GM23248 (cell line): ENCODE measurements around the gene TMEM132A. TPM values are rescaled to one million over a fixed set of nuclear protein-coding genes. Genes with fewer than 3 reads are reported as not detected.

Experiments
- DNase-seq: peaks from one replicate; pipeline ENCODE4 v3.0.0-alpha.2; 2015
- H2AFZ ChIP-seq: fragments of 200-600 bp; sonication (generic); 2 replicates; pipeline ENCODE4 v1.6.1; 2016; ENCODE audit warnings: antibody characterized with exemption
- H3F3A ChIP-seq: fragments of 200-600 bp; sonication (generic); 2 replicates; pipeline ENCODE4 v1.6.1; 2016; ENCODE audit warnings: mild to moderate bottlenecking, antibody characterized with exemption, mixed run types; ENCODE audit not compliant: insufficient read depth
- H3K27ac ChIP-seq: fragments of 200-600 bp; sonication (generic); 2 replicates; pipeline ENCODE4 v1.5.1; 2016; ENCODE audit warnings: mild to moderate bottlenecking
- H3K27me3 ChIP-seq: fragments of 200-600 bp; sonication (generic); replicated peaks from 2 replicates; pipeline ENCODE4 v1.6.1; 2016; ENCODE audit warnings: mild to moderate bottlenecking; ENCODE audit not compliant: insufficient read depth
- H3K36me3 ChIP-seq: fragments of 200-600 bp; sonication (generic); 2 replicates; pipeline ENCODE4 v1.6.1; 2016; ENCODE audit warnings: low read depth, mild to moderate bottlenecking
- H3K4me1 ChIP-seq: fragments of 200-600 bp; sonication (generic); 2 replicates; pipeline ENCODE4 v1.6.1; 2016; ENCODE audit warnings: mild to moderate bottlenecking; ENCODE audit not compliant: insufficient read depth
- H3K4me2 ChIP-seq: fragments of 200-600 bp; sonication (generic); one replicate; pipeline ENCODE4 v1.6.1; 2016; ENCODE audit warnings: mild to moderate bottlenecking; ENCODE audit not compliant: unreplicated experiment
- H3K4me3 ChIP-seq: fragments of 200-600 bp; sonication (generic); 2 replicates; pipeline ENCODE4 v1.5.1; 2016; ENCODE audit warnings: mild to moderate bottlenecking
- H3K79me2 ChIP-seq: fragments of 200-600 bp; sonication (generic); 2 replicates; pipeline ENCODE4 v1.6.1; 2016; ENCODE audit warnings: mild to moderate bottlenecking; ENCODE audit not compliant: insufficient read depth
- H3K9ac ChIP-seq: fragments of 200-600 bp; sonication (generic); 2 replicates; pipeline ENCODE4 v1.6.1; 2016; ENCODE audit warnings: mild to moderate bottlenecking
- H3K9me2 ChIP-seq: fragments of 200-600 bp; sonication (generic); 2 replicates; pipeline ENCODE4 v1.6.1; 2016; ENCODE audit warnings: mixed run types, mild to moderate bottlenecking, moderate library complexity; ENCODE audit not compliant: insufficient read depth
- H3K9me3 ChIP-seq: fragments of 200-600 bp; sonication (generic); one replicate; pipeline ENCODE4 v1.6.1; 2017; ENCODE audit warnings: low read depth
- H4K20me1 ChIP-seq: fragments of 200-600 bp; sonication (generic); 2 replicates; pipeline ENCODE4 v1.6.0; 2016; ENCODE audit not compliant: insufficient read depth
- EZH2 ChIP-seq: fragments of 200-600 bp; sonication (generic); IDR thresholded peaks from 2 replicates; pipeline ENCODE4 v1.6.1; 2018; ENCODE audit warnings: antibody characterized with exemption, mild to moderate bottlenecking; ENCODE audit not compliant: insufficient read depth, poor library complexity, severe bottlenecking
- EZH2phosphoT487 ChIP-seq: fragments of 200-600 bp; sonication (generic); IDR thresholded peaks from 2 replicates; pipeline ENCODE4 v1.6.1; 2018; ENCODE audit warnings: antibody characterized with exemption, moderate library complexity, mild to moderate bottlenecking, low read depth; ENCODE audit not compliant: insufficient read depth
- WGBS, 2 experiments: methylation state at CpG; one replicate each; pipeline ENCODE4 v1.1.6; 2015 to 2017; ENCODE audit warnings: low lambda C conversion rate in 2 of 2, low coverage in 1 of 2; ENCODE audit errors: missing lambda C conversion rate in 2 of 2; 5-methylcytosine and 5-hydroxymethylcytosine counted together
- in situ Hi-C: fragments of 300-500 bp; cut with MboI; formaldehyde crosslinking; loops from 2 replicates; pipeline ENCODE4 v1.15.0; 2020
- polyA plus RNA-seq: library from polyadenylated mRNA; unstranded; fragments of >200 nt; fragmentation: Nextera tagmentation; extraction: Ambion mirVana; gene quantifications from 2 replicates; pipeline ENCODE4 v1.2.1, GENCODE V29; 2016
- total RNA-seq: library from RNA; depleted of rRNA; stranded (reverse); fragments of >200 nt; shearing (Covaris generic); gene quantifications from 2 replicates; pipeline ENCODE4 v1.2.3, GENCODE V29; 2014

The TMEM132A gene
- total and polyA plus RNA-seq, 2 experiments from 2014 or later, result 10.1 to 28.2 TPM

DNA sequence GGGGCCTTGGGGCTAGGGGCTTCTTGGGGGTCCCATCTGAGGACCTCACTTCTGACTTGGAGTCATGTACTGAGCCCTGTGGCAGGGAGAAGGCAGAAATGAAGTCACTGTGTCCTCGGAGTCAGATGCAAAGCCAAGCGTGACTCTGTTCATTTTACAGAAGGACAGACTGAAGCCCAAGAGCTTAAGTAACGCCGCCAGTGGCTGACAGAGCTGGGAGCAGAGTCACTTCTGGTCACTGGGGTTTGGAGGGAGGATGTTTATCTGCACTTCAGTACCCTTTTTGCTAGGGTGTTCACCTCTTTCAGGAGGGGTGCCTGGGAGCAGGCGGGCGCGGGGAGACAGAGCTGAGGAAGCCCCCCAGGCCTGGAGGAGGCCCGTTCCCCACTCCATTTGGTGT, 57.9 kb downstream of the TMEM132A start:
- Histone ChIP-seq H3K79me2 (no peaks in the 10 kb centered on the region), H3K4me1 (peaks cover 7% of the 10 kb centered on the region; the same call in 1 of the 2 replicates), H3K9me3 (no peaks in the 10 kb centered on the region), H3F3A (no peaks in the 10 kb centered on the region), H3K27me3 (peaks cover 19% of the 10 kb centered on the region), H3K36me3 (no peaks in the 10 kb centered on the region), H4K20me1 (no peaks in the 10 kb centered on the region), H3K4me2 (no peak overlapping the region), H3K9ac (no peak overlapping the region), H2AFZ (no peak overlapping the region), H3K27ac (no peak overlapping the region), H3K9me2 (no peaks in the 10 kb centered on the region), H3K4me3 (no peak overlapping the region)
- WGBS, 2 experiments, result 75 to 76% methylated on average over 8 of the region's 8 CpGs
- in situ Hi-C loops, result no loop called here
- TF ChIP-seq EZH2phosphoT487, result no peak
- no peak for TF ChIP-seq EZH2
- no peak for DNase-seq

DNA sequence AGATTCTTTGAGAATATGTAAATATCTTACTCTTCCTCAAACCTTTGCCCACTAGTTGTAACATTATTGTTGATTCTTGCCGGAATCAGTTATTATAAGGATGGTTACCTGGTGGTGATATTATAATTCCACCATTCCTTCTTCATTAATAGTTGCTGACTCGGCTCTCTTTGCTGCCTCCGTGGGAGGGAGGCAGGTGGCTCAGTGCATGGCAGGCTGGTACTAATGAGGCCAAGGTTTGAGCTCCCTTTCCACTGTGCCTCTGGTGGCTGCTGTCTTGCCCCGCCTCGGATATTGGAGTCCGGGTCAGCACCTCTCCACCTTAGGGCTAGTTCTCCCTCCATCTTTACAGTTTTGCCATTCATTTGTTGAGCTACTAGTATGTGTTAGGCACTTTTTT, 59.9 kb downstream of the TMEM132A start:
- no peak overlapping the region for H3K9ac ChIP-seq
- in situ Hi-C loops, result no loop called here
- H3K79me2 ChIP-seq, result no peaks in the 10 kb centered on the region
- H3K4me1 ChIP-seq, result peaks cover 7% of the 10 kb centered on the region; the same call in 1 of the 2 replicates
- no peak overlapping the region for H2AFZ ChIP-seq
- H3K27ac ChIP-seq, result no peak overlapping the region
- 55 to 56% methylated on average over 6 of the region's 6 CpGs for WGBS, 2 experiments
- no peaks in the 10 kb centered on the region for H3K9me2 ChIP-seq
- no peak for DNase-seq
- H4K20me1 ChIP-seq, result no peaks in the 10 kb centered on the region
- no peak overlapping the region for H3K4me2 ChIP-seq
- H3K9me3 ChIP-seq, result no peaks in the 10 kb centered on the region
- no peak for TF ChIP-seq EZH2
- TF ChIP-seq EZH2phosphoT487, result no peak
- H3K27me3 ChIP-seq, result peaks cover 22% of the 10 kb centered on the region
- H3K36me3 ChIP-seq, result no peaks in the 10 kb centered on the region
- H3K4me3 ChIP-seq, result no peak overlapping the region
- H3F3A ChIP-seq, result no peaks in the 10 kb centered on the region

GRCh38 chr11:60984636-60985035, 60.4 kb downstream of the TMEM132A start:
- Histone ChIP-seq H3F3A (no peaks in the 10 kb centered on the region), H3K4me2 (no peak overlapping the region), H3K9me2 (no peaks in the 10 kb centered on the region), H3K27ac (no peak overlapping the region), H2AFZ (no peak overlapping the region), H3K36me3 (no peaks in the 10 kb centered on the region), H3K9me3 (no peaks in the 10 kb centered on the region), H3K27me3 (peaks cover 27% of the 10 kb centered on the region), H3K4me1 (peaks cover 7% of the 10 kb centered on the region; the same call in 1 of the 2 replicates), H3K9ac (no peak overlapping the region), H4K20me1 (no peaks in the 10 kb centered on the region), H3K79me2 (no peaks in the 10 kb centered on the region), H3K4me3 (no peak overlapping the region)
- 22 to 25% methylated on average over 4 of the region's 4 CpGs for WGBS, 2 experiments
- TF ChIP-seq EZH2 (no peak), EZH2phosphoT487 (no peak)
- in situ Hi-C loops, result no loop called here
- DNase-seq, result no peak

GRCh38 chr11:60985501-60985900, 61.2 kb downstream of the TMEM132A start:
- Histone ChIP-seq H3K9ac (no peak overlapping the region), H2AFZ (no peak overlapping the region), H3K79me2 (no peaks in the 10 kb centered on the region), H3K4me3 (no peak overlapping the region), H3K4me1 (peaks cover 7% of the 10 kb centered on the region; the same call in 1 of the 2 replicates), H4K20me1 (no peaks in the 10 kb centered on the region), H3K9me3 (no peaks in the 10 kb centered on the region), H3K27me3 (peaks cover 28% of the 10 kb centered on the region), H3F3A (no peaks in the 10 kb centered on the region), H3K27ac (no peak overlapping the region), H3K4me2 (no peak overlapping the region), H3K9me2 (no peaks in the 10 kb centered on the region), H3K36me3 (no peaks in the 10 kb centered on the region)
- TF ChIP-seq EZH2, result no peak
- no peak for TF ChIP-seq EZH2phosphoT487
- in situ Hi-C loops, result no loop called here
- DNase-seq, result no peak
- 86 to 89% methylated on average over 2 of the region's 2 CpGs for WGBS, 2 experiments
